ENCODE data around the gene SERPINB5. TPM values are rescaled to one million over a fixed set of nuclear protein-coding genes. Genes with fewer than 3 reads are reported as not detected.

SERPINB5 gene
- not detected in 2 replicates for total RNA-seq
- not detected for total RNA-seq (2013)
- polyA plus RNA-seq, result not detected in 2 replicates
- not detected in 2 replicates for polyA minus RNA-seq

- Histone ChIP-seq H3K27ac (ENCODE audit: low read length in 2 of 2) (no peak within 1 kb of the TSS), H3K4me3 (ENCODE audit: control extremely low read depth in 1 of 5, extremely low read depth in 1 of 5, insufficient read depth in 1 of 5, low read depth in 2 of 5, low read length in 4 of 5) (no peak within 1 kb of the TSS), H3K79me2 (ENCODE audit: control insufficient read depth, insufficient read depth, low read length) (no peaks in the 10 kb centered on the region), H3K9ac (ENCODE audit: low read length) (no peak within 1 kb of the TSS), H3K4me2 (replicated peaks; ENCODE audit: low read depth, low read length, poor library complexity, severe bottlenecking) (no peak within 1 kb of the TSS), H3K9me3 (ENCODE audit: control extremely low read depth in 1 of 3, control insufficient read depth in 2 of 3, insufficient read depth in 1 of 3, low read length in 2 of 3) (no peaks in the 10 kb centered on the region), H3K27me3 (replicated peaks in 1 of 4; ENCODE audit: control extremely low read depth in 1 of 4, control insufficient read depth in 3 of 4, insufficient read depth in 4 of 4, low read length in 3 of 4) (peaks cover 0 to 5% (median 0%) of the 10 kb centered on the region in 4 experiments), H3K36me3 (replicated peaks in 1 of 2; ENCODE audit: control extremely low read depth in 1 of 2, control insufficient read depth in 1 of 2, extremely low read depth in 1 of 2, insufficient read depth in 2 of 2, low read length in 1 of 2) (no peaks in the 10 kb centered on the region), H3K4me1 (ENCODE audit: control insufficient read depth in 2 of 2, insufficient read depth in 2 of 2, low read length in 2 of 2) (no peaks in the 10 kb centered on the region), H4K20me1 (ENCODE audit: control insufficient read depth, insufficient read depth, low read length, poor library complexity, severe bottlenecking) (no peaks in the 10 kb centered on the region), H2AFZ (ENCODE audit: insufficient read depth, low read depth, low read length, poor library complexity, severe bottlenecking) (no peak within 1 kb of the TSS)
- peaks cover 21% of the 10 kb centered on the region for H3K27me3 Mint-ChIP-seq
- intact Hi-C loops (cut with micrococcal nuclease), result no loop called here
- ChIA-PET CTCF (no interaction called here), POLR2A (no interaction called here)
- no peak for ATAC-seq (ENCODE audit: low read depth)
- 97% methylated on average over 16 of the region's 21 CpGs for WGBS (ENCODE audit: insufficient coverage)
- no peak for TF ChIP-seq EZH2 (IDR thresholded peaks at IDR 0.05; ENCODE audit: borderline replicate concordance, insufficient read depth, low read depth, low read length, poor library complexity, severe bottlenecking)
- TF ChIP-seq, protein P1, sequence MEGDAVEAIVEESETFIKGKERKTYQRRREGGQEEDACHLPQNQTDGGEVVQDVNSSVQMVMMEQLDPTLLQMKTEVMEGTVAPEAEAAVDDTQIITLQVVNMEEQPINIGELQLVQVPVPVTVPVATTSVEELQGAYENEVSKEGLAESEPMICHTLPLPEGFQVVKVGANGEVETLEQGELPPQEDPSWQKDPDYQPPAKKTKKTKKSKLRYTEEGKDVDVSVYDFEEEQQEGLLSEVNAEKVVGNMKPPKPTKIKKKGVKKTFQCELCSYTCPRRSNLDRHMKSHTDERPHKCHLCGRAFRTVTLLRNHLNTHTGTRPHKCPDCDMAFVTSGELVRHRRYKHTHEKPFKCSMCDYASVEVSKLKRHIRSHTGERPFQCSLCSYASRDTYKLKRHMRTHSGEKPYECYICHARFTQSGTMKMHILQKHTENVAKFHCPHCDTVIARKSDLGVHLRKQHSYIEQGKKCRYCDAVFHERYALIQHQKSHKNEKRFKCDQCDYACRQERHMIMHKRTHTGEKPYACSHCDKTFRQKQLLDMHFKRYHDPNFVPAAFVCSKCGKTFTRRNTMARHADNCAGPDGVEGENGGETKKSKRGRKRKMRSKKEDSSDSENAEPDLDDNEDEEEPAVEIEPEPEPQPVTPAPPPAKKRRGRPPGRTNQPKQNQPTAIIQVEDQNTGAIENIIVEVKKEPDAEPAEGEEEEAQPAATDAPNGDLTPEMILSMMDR (IDR thresholded peaks at IDR 0.05), result no peak
- no peak for DNase-seq
- no peak within 1 kb of the TSS for H3K27ac Mint-ChIP-seq
- no peak within 1 kb of the TSS for H3K4me3 Mint-ChIP-seq
- no peaks in the 10 kb centered on the region for H3K9me3 Mint-ChIP-seq (ENCODE audit: insufficient read depth)
- no peaks in the 10 kb centered on the region for H3K4me1 Mint-ChIP-seq
Observed at GRCh38 chr18:63476668-63477067, at the start of gene SERPINB5. Gene SERPINB5, plus strand, starts transcription at chr18:63476958. Its CDS starts 7,471 bp downstream, at chr18:63484429.

GRCh38 chr18:63427558-63427957 lies 49.2 kb upstream of the SERPINB5 start:
- ChIA-PET POLR2A (no interaction called here), CTCF (interaction anchor here (0.9 to 1.9 kb wide), 5 partner anchors 10 to 410 kb away, joined by 3 to 5 read pairs (median 3); no protein-coding TSS in a partner anchor)
- Mint-ChIP-seq H3K27ac (no peak overlapping the region), H3K27me3 (peaks cover 28% of the 10 kb centered on the region), H3K4me1 (peaks cover 11% of the 10 kb centered on the region), H3K9me3 (ENCODE audit: insufficient read depth) (no peaks in the 10 kb centered on the region), H3K4me3 (no peak overlapping the region)
- TF ChIP-seq, protein P1 (IDR thresholded peaks at IDR 0.05), result no peak
- no peak for TF ChIP-seq EZH2 (IDR thresholded peaks at IDR 0.05; ENCODE audit: borderline replicate concordance, insufficient read depth, low read depth, low read length, poor library complexity, severe bottlenecking)
- no peaks in the 10 kb centered on the region for H3K36me3 ChIP-seq (replicated peaks in 1 of 2; ENCODE audit: control extremely low read depth in 1 of 2, control insufficient read depth in 1 of 2, extremely low read depth in 1 of 2, insufficient read depth in 2 of 2, low read length in 1 of 2)
- no peaks in the 10 kb centered on the region for H3K9me3 ChIP-seq (ENCODE audit: control extremely low read depth in 1 of 3, control insufficient read depth in 2 of 3, insufficient read depth in 1 of 3, low read length in 2 of 3)
- no peak overlapping the region for H3K4me2 ChIP-seq (replicated peaks; ENCODE audit: low read depth, low read length, poor library complexity, severe bottlenecking)
- no peak overlapping the region for H3K27ac ChIP-seq (ENCODE audit: low read length in 2 of 2)
- no peaks in the 10 kb centered on the region for H4K20me1 ChIP-seq (ENCODE audit: control insufficient read depth, insufficient read depth, low read length, poor library complexity, severe bottlenecking)
- peaks cover 8% of the 10 kb centered on the region in 2 donors for H3K4me1 ChIP-seq (ENCODE audit: control insufficient read depth in 2 of 2, insufficient read depth in 2 of 2, low read length in 2 of 2)
- H2AFZ ChIP-seq (ENCODE audit: insufficient read depth, low read depth, low read length, poor library complexity, severe bottlenecking), result no peak overlapping the region
- H3K4me3 ChIP-seq (ENCODE audit: control extremely low read depth in 1 of 5, extremely low read depth in 1 of 5, insufficient read depth in 1 of 5, low read depth in 2 of 5, low read length in 4 of 5), result no peak overlapping the region
- intact Hi-C loops (cut with micrococcal nuclease), result no loop called here
- H3K27me3 ChIP-seq (replicated peaks in 1 of 4; ENCODE audit: control extremely low read depth in 1 of 4, control insufficient read depth in 3 of 4, insufficient read depth in 4 of 4, low read length in 3 of 4), result no peaks in the 10 kb centered on the region
- peaks cover 11% of the 10 kb centered on the region for H3K79me2 ChIP-seq (ENCODE audit: control insufficient read depth, insufficient read depth, low read length)
- 96% methylated on average over 3 of the region's 4 CpGs for WGBS (ENCODE audit: insufficient coverage)
- DNase-seq (no peak), ATAC-seq (ENCODE audit: low read depth) (no peak)
- H3K9ac ChIP-seq (ENCODE audit: low read length), result no peak overlapping the region

Data from B cell (primary cell).